HFFc6 (cell line): ENCODE results near the gene NXNL1. TPM values are rescaled to one million over a fixed set of nuclear protein-coding genes. Genes with fewer than 3 reads are reported as not detected.
"Not testable (repeated sequence)": the region's sequence is repeated elsewhere in the genome, so short reads cannot be mapped to it uniquely, and the experiment has no call there.

Source experiments
- DNase-seq: peaks from one replicate; pipeline ENCODE4 v3.0.0-alpha.2; 2018
- H3K27ac Mint-ChIP-seq: 2 replicates; pipeline ENCODE4 v1.8.0; 2020; ENCODE audit warnings: mild to moderate bottlenecking, mixed read lengths
- H3K27me3 Mint-ChIP-seq: 2 replicates; pipeline ENCODE4 v1.8.0; 2021; ENCODE audit warnings: mild to moderate bottlenecking, moderate library complexity, mixed read lengths; ENCODE audit not compliant: insufficient read depth
- H3K36me3 Mint-ChIP-seq: 2 replicates; pipeline ENCODE4 v1.8.0; 2021; ENCODE audit warnings: low read depth, mixed read lengths
- H3K4me1 Mint-ChIP-seq: 2 replicates; pipeline ENCODE4 v1.8.0; 2020; ENCODE audit warnings: low read depth, mixed read lengths
- H3K4me3 Mint-ChIP-seq: 2 replicates; pipeline ENCODE4 v1.8.0; 2020; ENCODE audit warnings: mild to moderate bottlenecking, moderate library complexity, mixed read lengths
- H3K9me3 Mint-ChIP-seq: 2 replicates; pipeline ENCODE4 v1.8.0; 2020; ENCODE audit warnings: mild to moderate bottlenecking, mixed read lengths
- total RNA-seq, 6 experiments: library from RNA; stranded (reverse); fragmentation: NEBNext Ultra II Directional; extraction: Animal tissue kit (Norgen Biotek cat#: 25700); gene quantifications; 2 replicates in 1 of 6; 3 replicates in 5 of 6; pipeline ENCODE4 v1.2.3, GENCODE V29; 2021
- TF ChIP-seq, protein P1 (sequence below): fragments of 200-600 bp; sonication (generic); IDR thresholded peaks from 2 replicates; pipeline ENCODE4 v1.5.0; 2021; ENCODE audit warnings: antibody characterized with exemption, mild to moderate bottlenecking

The NXNL1 gene
- total RNA-seq, 6 experiments from 2014 or later: not detected

- peaks cover 31% of the 10 kb centered on the region for H3K4me1 Mint-ChIP-seq
These were observed 22.3 kb upstream of the NXNL1 start for GRCh38 chr19:17482877-17483604.

GRCh38 chr19:17481986-17482385, 21.3 kb upstream of the NXNL1 start:
- TF ChIP-seq, protein P1, sequence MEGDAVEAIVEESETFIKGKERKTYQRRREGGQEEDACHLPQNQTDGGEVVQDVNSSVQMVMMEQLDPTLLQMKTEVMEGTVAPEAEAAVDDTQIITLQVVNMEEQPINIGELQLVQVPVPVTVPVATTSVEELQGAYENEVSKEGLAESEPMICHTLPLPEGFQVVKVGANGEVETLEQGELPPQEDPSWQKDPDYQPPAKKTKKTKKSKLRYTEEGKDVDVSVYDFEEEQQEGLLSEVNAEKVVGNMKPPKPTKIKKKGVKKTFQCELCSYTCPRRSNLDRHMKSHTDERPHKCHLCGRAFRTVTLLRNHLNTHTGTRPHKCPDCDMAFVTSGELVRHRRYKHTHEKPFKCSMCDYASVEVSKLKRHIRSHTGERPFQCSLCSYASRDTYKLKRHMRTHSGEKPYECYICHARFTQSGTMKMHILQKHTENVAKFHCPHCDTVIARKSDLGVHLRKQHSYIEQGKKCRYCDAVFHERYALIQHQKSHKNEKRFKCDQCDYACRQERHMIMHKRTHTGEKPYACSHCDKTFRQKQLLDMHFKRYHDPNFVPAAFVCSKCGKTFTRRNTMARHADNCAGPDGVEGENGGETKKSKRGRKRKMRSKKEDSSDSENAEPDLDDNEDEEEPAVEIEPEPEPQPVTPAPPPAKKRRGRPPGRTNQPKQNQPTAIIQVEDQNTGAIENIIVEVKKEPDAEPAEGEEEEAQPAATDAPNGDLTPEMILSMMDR: no peak
- H3K27ac Mint-ChIP-seq: no peak overlapping the region
- no peak overlapping the region for H3K4me3 Mint-ChIP-seq
- peaks cover 6% of the 10 kb centered on the region for H3K27me3 Mint-ChIP-seq
- H3K36me3 Mint-ChIP-seq: no peaks in the 10 kb centered on the region
- peaks cover 36% of the 10 kb centered on the region for H3K4me1 Mint-ChIP-seq
- H3K9me3 Mint-ChIP-seq: no peaks in the 10 kb centered on the region
- no peak for DNase-seq

More at GRCh38 chr19:17482877-17483604, 22.3 kb upstream of the NXNL1 start:
- TF ChIP-seq, protein P1: no peak
- H3K27me3 Mint-ChIP-seq: peaks cover 6% of the 10 kb centered on the region
- DNase-seq: no peak
- no peak overlapping the region for H3K27ac Mint-ChIP-seq
- H3K9me3 Mint-ChIP-seq: no peaks in the 10 kb centered on the region
- H3K4me3 Mint-ChIP-seq: no peak overlapping the region
- H3K36me3 Mint-ChIP-seq: no peaks in the 10 kb centered on the region

DNA sequence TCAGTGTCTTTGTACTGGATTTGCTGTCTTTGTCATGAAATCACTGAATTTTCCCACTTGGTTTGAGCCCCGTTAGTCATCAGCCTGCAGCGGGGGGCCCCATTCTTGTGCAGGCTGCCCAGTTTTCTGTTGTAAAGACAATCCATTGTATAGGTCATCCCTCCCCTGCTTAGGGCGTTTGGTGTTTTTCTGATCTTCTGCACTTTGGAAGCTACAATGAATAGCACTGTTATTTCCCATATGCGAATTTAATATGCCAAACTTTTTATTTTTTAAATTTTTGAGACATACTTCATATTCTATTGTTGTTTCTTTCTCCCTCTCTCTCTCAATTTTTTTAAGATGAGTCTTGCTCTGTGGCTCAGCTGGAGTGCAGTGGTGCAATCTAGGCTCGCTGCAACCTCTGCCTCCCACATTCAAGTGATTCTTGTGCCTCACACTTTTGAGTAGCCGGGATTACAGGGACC, 18.6 kb upstream of the NXNL1 start:
- H3K27ac Mint-ChIP-seq: peak overlapping the region; percentile 90
- TF ChIP-seq, protein P1: no peak
- H3K9me3 Mint-ChIP-seq: no peaks in the 10 kb centered on the region
- H3K36me3 Mint-ChIP-seq: no peaks in the 10 kb centered on the region
- H3K4me3 Mint-ChIP-seq: peak overlapping the region; percentile 77
- peaks cover 3% of the 10 kb centered on the region for H3K27me3 Mint-ChIP-seq
- peak; percentile 77 for DNase-seq
- H3K4me1 Mint-ChIP-seq: peaks cover 42% of the 10 kb centered on the region

GRCh38 chr19:17475541-17476115, 14.9 kb upstream of the NXNL1 start:
- peak overlapping the region; percentile 77 for H3K27ac Mint-ChIP-seq
- TF ChIP-seq, protein P1: no peak
- H3K4me1 Mint-ChIP-seq: peaks cover 66% of the 10 kb centered on the region
- peaks cover 2% of the 10 kb centered on the region for H3K27me3 Mint-ChIP-seq
- no peaks in the 10 kb centered on the region for H3K36me3 Mint-ChIP-seq
- H3K9me3 Mint-ChIP-seq: no peaks in the 10 kb centered on the region
- H3K4me3 Mint-ChIP-seq: peak overlapping the region; percentile 38; the same call in 1 of the 2 replicates
- peak; percentile 24 for DNase-seq

GRCh38 chr19:17475011-17475540, 14.3 kb upstream of the NXNL1 start:
- DNase-seq, H3K9me3 Mint-ChIP-seq, H3K36me3 Mint-ChIP-seq, H3K27me3 Mint-ChIP-seq: not testable (repeated sequence)
- peaks cover 61% of the 10 kb centered on the region for H3K4me1 Mint-ChIP-seq
- peak overlapping the region; percentile 38; the same call in 1 of the 2 replicates for H3K4me3 Mint-ChIP-seq
- H3K27ac Mint-ChIP-seq: peak overlapping the region; percentile 77

DNA sequence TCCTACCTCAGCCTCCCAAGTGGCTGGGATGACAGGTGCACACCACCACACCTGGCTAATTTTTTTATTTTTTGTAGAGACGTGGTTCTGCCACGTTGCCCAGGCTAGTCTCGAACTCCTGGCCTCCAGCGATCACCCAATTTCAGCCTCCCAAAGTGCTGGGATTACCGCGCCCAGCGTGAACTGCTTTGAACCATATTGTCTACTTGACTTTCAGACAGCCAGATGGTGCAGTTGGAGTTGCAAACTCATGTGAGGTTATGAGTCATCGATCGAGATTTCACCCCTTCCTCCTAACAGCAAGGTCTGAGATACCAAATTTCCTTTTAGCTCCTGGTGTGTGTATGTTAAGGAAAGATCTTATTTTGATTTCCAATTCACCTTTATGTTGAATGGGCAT, 12.3 kb upstream of the NXNL1 start:
- H3K9me3 Mint-ChIP-seq: no peaks in the 10 kb centered on the region
- no peaks in the 10 kb centered on the region; the same call in 1 of the 2 replicates for H3K27me3 Mint-ChIP-seq
- peak; percentile 55 for DNase-seq
- H3K4me3 Mint-ChIP-seq: peak overlapping the region; percentile 58; the same call in 1 of the 2 replicates
- TF ChIP-seq, protein P1: no peak; the same call in 1 of the 2 replicates
- H3K36me3 Mint-ChIP-seq: no peaks in the 10 kb centered on the region
- peaks cover 54% of the 10 kb centered on the region for H3K4me1 Mint-ChIP-seq
- peak overlapping the region; percentile 45; the same call in 1 of the 2 replicates for H3K27ac Mint-ChIP-seq
